AG04450 (cell line): ENCODE results near the gene PRPSAP2. TPM values are rescaled to one million over a fixed set of nuclear protein-coding genes. Genes with fewer than 3 reads are reported as not detected.

Experiments
- CTCF ChIA-PET: fragments of 300-600, 350-600 bp; formaldehyde crosslinking; extraction: SDS; loops from one replicate; lab custom pipeline; 2022; ENCODE audit warnings: antibody characterized with exemption, inconsistent platforms; lab: Charles Lee
- POLR2A ChIA-PET: fragments of 350-600 bp; formaldehyde crosslinking; extraction: SDS; loops from one replicate; lab custom pipeline; 2021; ENCODE audit warnings: antibody characterized with exemption, inconsistent platforms; lab: Yijun Ruan, JAX
- DNase-seq: peaks from one replicate; pipeline ENCODE4 v3.0.0-alpha.2; 2011; ENCODE audit warnings: low read depth, low spot score
- H3K27ac ChIP-seq: one replicate; pipeline ENCODE4 v1.5.1; 2012; ENCODE audit warnings: low read depth, low read length, control low read depth
- H3K27me3 ChIP-seq: one replicate; pipeline ENCODE4 v1.6.0; 2012; ENCODE audit warnings: low read length; ENCODE audit not compliant: control insufficient read depth, insufficient read depth
- H3K4me3 ChIP-seq: 2 replicates; pipeline ENCODE4 v1.5.1; 2011; ENCODE audit warnings: mild to moderate bottlenecking, low read depth, low read length, control low read depth
- H3K9me3 ChIP-seq: 2 replicates; pipeline ENCODE4 v1.5.1; 2012; ENCODE audit warnings: low read length; ENCODE audit not compliant: control insufficient read depth, insufficient read depth
- CTCF ChIP-seq: IDR thresholded peaks from 2 replicates; pipeline ENCODE4 v1.5.1; 2011; ENCODE audit warnings: low read depth, low read length, control low read depth, inconsistent platforms
- polyA plus RNA-seq: library from polyadenylated mRNA; depleted of rRNA; stranded (reverse); fragments of >200 nt; gene quantifications from 2 replicates; pipeline ENCODE4 v1.2.3, GENCODE V29; 2011

PRPSAP2 gene
- polyA plus RNA-seq, 1 experiment: 33.9 TPM

- CTCF ChIA-PET: no interaction called here
- TF ChIP-seq CTCF: no peak
- no peaks in the 10 kb centered on the region for H3K9me3 ChIP-seq
- DNase-seq: no peak
- no peaks in the 10 kb centered on the region for H3K27me3 ChIP-seq
- H3K4me3 ChIP-seq: no peak overlapping the region
- POLR2A ChIA-PET: no interaction called here
- no peak overlapping the region for H3K27ac ChIP-seq
Measured at GRCh38 chr17:18910881-18911280, 53.0 kb downstream of the PRPSAP2 start.

GRCh38 chr17:18916816-18917500, 59.0 kb downstream of the PRPSAP2 start:
- POLR2A ChIA-PET: no interaction called here

GRCh38 chr17:18917506-18918032, 59.6 kb downstream of the PRPSAP2 start:
- Histone ChIP-seq H3K4me3 (no peak overlapping the region), H3K9me3 (no peaks in the 10 kb centered on the region), H3K27ac (no peak overlapping the region), H3K27me3 (no peaks in the 10 kb centered on the region)
- POLR2A ChIA-PET: no interaction called here
- TF ChIP-seq CTCF: no peak
- CTCF ChIA-PET: no interaction called here
- no peak for DNase-seq

More at GRCh38 chr17:18916816-18917500, 59.0 kb downstream of the PRPSAP2 start:
- no peak for TF ChIP-seq CTCF
- CTCF ChIA-PET: no interaction called here
- Histone ChIP-seq H3K27ac (no peak overlapping the region), H3K27me3 (no peaks in the 10 kb centered on the region), H3K9me3 (no peaks in the 10 kb centered on the region), H3K4me3 (no peak overlapping the region)
- no peak for DNase-seq

DNA sequence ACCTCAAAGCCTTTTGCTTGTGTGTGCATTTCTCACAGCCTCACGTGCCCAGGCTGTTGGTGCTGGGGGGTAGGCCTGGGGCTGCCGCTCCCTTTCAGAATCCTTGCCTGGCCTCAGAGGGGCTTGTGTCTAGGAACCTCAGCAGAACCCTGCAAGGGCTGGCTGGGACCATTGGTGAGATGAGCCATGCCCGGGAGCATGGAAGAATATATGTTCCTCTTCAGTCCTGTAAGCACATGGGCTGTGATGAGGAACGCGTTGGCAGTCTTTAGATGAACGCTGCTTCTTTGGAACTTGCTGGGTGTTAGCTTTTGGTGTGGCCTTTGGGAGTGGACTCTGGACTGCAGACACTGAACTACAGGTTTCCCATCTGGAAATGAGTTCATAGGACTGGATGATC, 62.0 kb downstream of the PRPSAP2 start:
- Histone ChIP-seq H3K27ac (no peak overlapping the region), H3K4me3 (no peak overlapping the region), H3K9me3 (no peaks in the 10 kb centered on the region), H3K27me3 (no peaks in the 10 kb centered on the region)
- ChIA-PET POLR2A (no interaction called here), CTCF (no interaction called here)
- no peak for TF ChIP-seq CTCF
- DNase-seq: no peak

DNA sequence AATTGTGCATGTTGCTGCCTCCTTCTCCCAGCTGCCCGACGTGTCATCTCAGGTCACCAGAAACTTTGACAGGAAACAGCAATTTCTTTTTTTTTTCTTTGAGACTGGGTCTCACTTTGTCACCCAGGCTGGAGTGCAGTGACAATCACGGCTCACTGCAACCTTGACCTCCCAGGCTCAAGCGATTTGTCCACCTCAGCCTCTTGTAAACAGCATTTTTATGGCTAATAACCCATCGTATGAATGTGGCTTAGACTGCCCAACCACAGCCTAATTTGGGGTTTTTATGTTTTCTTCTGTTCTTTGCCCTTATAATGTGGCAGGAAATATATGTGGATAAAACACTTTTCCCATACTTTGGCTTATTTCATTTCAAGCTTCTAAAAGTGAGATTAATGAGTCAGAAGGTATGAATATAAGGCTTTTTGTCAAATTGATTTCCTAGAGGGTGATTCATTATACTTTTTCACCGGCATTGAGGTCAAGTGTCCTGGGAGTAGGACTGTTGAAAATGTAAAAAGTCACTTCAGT, 63.0 kb downstream of the PRPSAP2 start:
- ChIA-PET CTCF (no interaction called here), POLR2A (no interaction called here)
- Histone ChIP-seq H3K27ac (no peak overlapping the region), H3K27me3 (no peaks in the 10 kb centered on the region), H3K9me3 (no peaks in the 10 kb centered on the region), H3K4me3 (no peak overlapping the region)
- no peak for DNase-seq
- no peak for TF ChIP-seq CTCF
